Rectal smooth muscle tissue (tissue), 1 donor: ENCODE data around the gene FXR1.
A peak's percentile ranks its signal among the peaks of the same experiment; 100 is the strongest.

Experiments used
- H3K27ac ChIP-seq: one replicate; pipeline ENCODE4 v1.7.0; 2013; ENCODE audit warnings: low read depth, low read length, inconsistent platforms
- H3K27me3 ChIP-seq: one replicate; pipeline ENCODE4 v1.7.0; 2013; ENCODE audit warnings: low read length; ENCODE audit not compliant: control insufficient read depth, insufficient read depth
- H3K36me3 ChIP-seq: one replicate; pipeline ENCODE4 v1.7.0; 2013; ENCODE audit warnings: low read length; ENCODE audit not compliant: control insufficient read depth, insufficient read depth
- H3K4me1 ChIP-seq: one replicate; pipeline ENCODE4 v1.7.0; 2013; ENCODE audit warnings: low read length; ENCODE audit not compliant: control insufficient read depth, insufficient read depth
- H3K4me3 ChIP-seq: one replicate; pipeline ENCODE4 v1.7.0; 2013; ENCODE audit warnings: low read length
- H3K9ac ChIP-seq: one replicate; pipeline ENCODE4 v1.7.0; 2013; ENCODE audit warnings: low read length

FXR1 gene

GRCh38 chr3:180911876-180912303 is 580 bp upstream of the FXR1 start:
- Histone ChIP-seq H3K36me3 (no peaks in the 10 kb centered on the region), H3K4me1 (peaks cover 10% of the 10 kb centered on the region), H3K4me3 (peak overlapping the region; percentile 98), H3K9ac (no peak overlapping the region), H3K27me3 (no peaks in the 10 kb centered on the region), H3K27ac (peak overlapping the region; percentile 93)

GRCh38 chr3:180913581-180914404 is 1.3 kb downstream of the FXR1 start:
- H3K4me1 ChIP-seq = peaks cover 10% of the 10 kb centered on the region
- H3K27ac ChIP-seq = no peak overlapping the region
- H3K27me3 ChIP-seq = no peaks in the 10 kb centered on the region
- peak overlapping the region; percentile 98 for H3K4me3 ChIP-seq
- H3K36me3 ChIP-seq = no peaks in the 10 kb centered on the region
- peak overlapping the region; percentile 89 for H3K9ac ChIP-seq

- no peaks in the 10 kb centered on the region for H3K27me3 ChIP-seq
- no peak overlapping the region for H3K4me3 ChIP-seq
- H3K4me1 ChIP-seq = peaks cover 4% of the 10 kb centered on the region
- no peaks in the 10 kb centered on the region for H3K36me3 ChIP-seq
- H3K27ac ChIP-seq = no peak overlapping the region
- H3K9ac ChIP-seq = no peak overlapping the region
Observed at GRCh38 chr3:180918542-180918941, 6.1 kb downstream of the FXR1 start.

- no peaks in the 10 kb centered on the region for H3K4me1 ChIP-seq
- H3K27me3 ChIP-seq = no peaks in the 10 kb centered on the region
Observed at GRCh38 chr3:180922242-180922641, 9.8 kb downstream of the FXR1 start.

GRCh38 chr3:180923561-180923960 is 11.1 kb downstream of the FXR1 start:
- no peak overlapping the region for H3K4me3 ChIP-seq
- H3K9ac ChIP-seq = no peak overlapping the region
- no peaks in the 10 kb centered on the region for H3K27me3 ChIP-seq
- H3K36me3 ChIP-seq = no peaks in the 10 kb centered on the region
- H3K27ac ChIP-seq = no peak overlapping the region
- no peaks in the 10 kb centered on the region for H3K4me1 ChIP-seq

More at GRCh38 chr3:180922242-180922641, 9.8 kb downstream of the FXR1 start:
- no peak overlapping the region for H3K4me3 ChIP-seq
- H3K36me3 ChIP-seq = no peaks in the 10 kb centered on the region
- H3K27ac ChIP-seq = no peak overlapping the region
- H3K9ac ChIP-seq = no peak overlapping the region

- no peaks in the 10 kb centered on the region for H3K36me3 ChIP-seq
- no peaks in the 10 kb centered on the region for H3K4me1 ChIP-seq
- no peak overlapping the region for H3K4me3 ChIP-seq
- no peak overlapping the region for H3K27ac ChIP-seq
- H3K27me3 ChIP-seq = no peaks in the 10 kb centered on the region
- no peak overlapping the region for H3K9ac ChIP-seq
Observed at GRCh38 chr3:180926526-180926925, 14.1 kb downstream of the FXR1 start.

GRCh38 chr3:180929376-180929775 is 16.9 kb downstream of the FXR1 start:
- H3K4me1 ChIP-seq = no peaks in the 10 kb centered on the region
- H3K27ac ChIP-seq = no peak overlapping the region
- H3K4me3 ChIP-seq = no peak overlapping the region
- no peak overlapping the region for H3K9ac ChIP-seq
- no peaks in the 10 kb centered on the region for H3K27me3 ChIP-seq
- no peaks in the 10 kb centered on the region for H3K36me3 ChIP-seq

GRCh38 chr3:180930526-180930925 is 18.1 kb downstream of the FXR1 start:
- Histone ChIP-seq H3K36me3 (no peaks in the 10 kb centered on the region), H3K9ac (no peak overlapping the region), H3K4me3 (no peak overlapping the region), H3K27me3 (no peaks in the 10 kb centered on the region), H3K27ac (no peak overlapping the region), H3K4me1 (no peaks in the 10 kb centered on the region)

- H3K4me3 ChIP-seq = no peak overlapping the region
- H3K36me3 ChIP-seq = peaks cover 3% of the 10 kb centered on the region
- no peaks in the 10 kb centered on the region for H3K4me1 ChIP-seq
- H3K27me3 ChIP-seq = no peaks in the 10 kb centered on the region
- no peak overlapping the region for H3K9ac ChIP-seq
- no peak overlapping the region for H3K27ac ChIP-seq
Observed at GRCh38 chr3:180932819-180933218, 20.3 kb downstream of the FXR1 start.

- H3K9ac ChIP-seq = no peak overlapping the region
- no peaks in the 10 kb centered on the region for H3K4me1 ChIP-seq
- peaks cover 3% of the 10 kb centered on the region for H3K36me3 ChIP-seq
- no peak overlapping the region for H3K4me3 ChIP-seq
- no peak overlapping the region for H3K27ac ChIP-seq
- H3K27me3 ChIP-seq = no peaks in the 10 kb centered on the region
Observed at GRCh38 chr3:180934638-180935037, 22.2 kb downstream of the FXR1 start.

GRCh38 chr3:180940826-180941225 is 28.4 kb downstream of the FXR1 start:
- Histone ChIP-seq H3K9ac (no peak overlapping the region), H3K27ac (no peak overlapping the region), H3K27me3 (no peaks in the 10 kb centered on the region), H3K36me3 (peaks cover 7% of the 10 kb centered on the region), H3K4me3 (no peak overlapping the region), H3K4me1 (no peaks in the 10 kb centered on the region)

GRCh38 chr3:180947761-180948390 is 35.4 kb downstream of the FXR1 start:
- Histone ChIP-seq H3K9ac (no peak overlapping the region), H3K36me3 (peaks cover 13% of the 10 kb centered on the region), H3K27me3 (no peaks in the 10 kb centered on the region), H3K4me3 (no peak overlapping the region), H3K27ac (no peak overlapping the region), H3K4me1 (no peaks in the 10 kb centered on the region)

GRCh38 chr3:180959691-180960090 is 47.2 kb downstream of the FXR1 start:
- Histone ChIP-seq H3K9ac (no peak overlapping the region), H3K36me3 (peaks cover 13% of the 10 kb centered on the region), H3K27ac (no peak overlapping the region), H3K27me3 (no peaks in the 10 kb centered on the region), H3K4me1 (no peaks in the 10 kb centered on the region), H3K4me3 (no peak overlapping the region)
